Measurements from ENCODE around the gene CMBL.

DNA sequence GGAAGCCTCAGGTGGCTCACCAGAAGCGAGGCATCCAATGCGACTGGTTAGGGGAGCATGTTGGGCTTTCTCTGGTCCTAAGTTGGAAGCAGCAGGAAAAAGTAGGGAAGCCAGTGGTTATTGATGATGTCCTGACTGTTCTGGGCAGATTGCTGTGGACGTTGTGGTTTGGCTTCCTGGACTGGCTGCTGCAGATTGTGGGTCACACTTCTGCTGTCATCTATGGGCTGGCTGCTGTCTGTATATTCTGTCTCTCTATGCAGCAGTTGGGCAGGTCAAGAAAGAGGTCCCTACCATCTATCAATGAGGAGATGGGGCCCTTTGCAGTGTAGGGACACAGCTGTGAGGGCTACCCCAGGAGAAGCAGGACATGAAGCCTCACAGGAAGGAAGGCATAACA is 32.3 kb upstream of the CMBL start:
- TF ChIP-seq, protein P1, sequence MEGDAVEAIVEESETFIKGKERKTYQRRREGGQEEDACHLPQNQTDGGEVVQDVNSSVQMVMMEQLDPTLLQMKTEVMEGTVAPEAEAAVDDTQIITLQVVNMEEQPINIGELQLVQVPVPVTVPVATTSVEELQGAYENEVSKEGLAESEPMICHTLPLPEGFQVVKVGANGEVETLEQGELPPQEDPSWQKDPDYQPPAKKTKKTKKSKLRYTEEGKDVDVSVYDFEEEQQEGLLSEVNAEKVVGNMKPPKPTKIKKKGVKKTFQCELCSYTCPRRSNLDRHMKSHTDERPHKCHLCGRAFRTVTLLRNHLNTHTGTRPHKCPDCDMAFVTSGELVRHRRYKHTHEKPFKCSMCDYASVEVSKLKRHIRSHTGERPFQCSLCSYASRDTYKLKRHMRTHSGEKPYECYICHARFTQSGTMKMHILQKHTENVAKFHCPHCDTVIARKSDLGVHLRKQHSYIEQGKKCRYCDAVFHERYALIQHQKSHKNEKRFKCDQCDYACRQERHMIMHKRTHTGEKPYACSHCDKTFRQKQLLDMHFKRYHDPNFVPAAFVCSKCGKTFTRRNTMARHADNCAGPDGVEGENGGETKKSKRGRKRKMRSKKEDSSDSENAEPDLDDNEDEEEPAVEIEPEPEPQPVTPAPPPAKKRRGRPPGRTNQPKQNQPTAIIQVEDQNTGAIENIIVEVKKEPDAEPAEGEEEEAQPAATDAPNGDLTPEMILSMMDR (IDR thresholded peaks at IDR 0.05; ENCODE audit: low read depth, low read length) = no peak
- TF ChIP-seq EZH2phosphoT487 (IDR thresholded peaks at IDR 0.05; ENCODE audit: low read depth) = no peak

Measured in OCI-LY3 (cell line).